ENCODE measurements around the gene ESR1.

- TF ChIP-seq CTCF (IDR thresholded peaks at IDR 0.05) (no peak), POLR2A (IDR thresholded peaks at IDR 0.05) (no peak)
Measured at GRCh38 chr6:152147269-152147668, 339.8 kb downstream of the ESR1 start.
